Left kidney (tissue), 2 donors: Measurements from ENCODE around the gene KIF5A. TPM values are rescaled to one million over a fixed set of nuclear protein-coding genes. Genes with fewer than 3 reads are reported as not detected.

Experiments
- DNase-seq: peaks from one replicate; pipeline ENCODE4 v3.0.0-alpha.2; 2013
- polyA plus RNA-seq: library from polyadenylated mRNA; unstranded; fragments of 120-200 nt; gene quantifications from one replicate; pipeline ENCODE4 v1.2.1, GENCODE V29; 2013; ENCODE audit not compliant: insufficient read length

The KIF5A gene
- polyA plus RNA-seq, 1 donor: 0.42 TPM

DNA sequence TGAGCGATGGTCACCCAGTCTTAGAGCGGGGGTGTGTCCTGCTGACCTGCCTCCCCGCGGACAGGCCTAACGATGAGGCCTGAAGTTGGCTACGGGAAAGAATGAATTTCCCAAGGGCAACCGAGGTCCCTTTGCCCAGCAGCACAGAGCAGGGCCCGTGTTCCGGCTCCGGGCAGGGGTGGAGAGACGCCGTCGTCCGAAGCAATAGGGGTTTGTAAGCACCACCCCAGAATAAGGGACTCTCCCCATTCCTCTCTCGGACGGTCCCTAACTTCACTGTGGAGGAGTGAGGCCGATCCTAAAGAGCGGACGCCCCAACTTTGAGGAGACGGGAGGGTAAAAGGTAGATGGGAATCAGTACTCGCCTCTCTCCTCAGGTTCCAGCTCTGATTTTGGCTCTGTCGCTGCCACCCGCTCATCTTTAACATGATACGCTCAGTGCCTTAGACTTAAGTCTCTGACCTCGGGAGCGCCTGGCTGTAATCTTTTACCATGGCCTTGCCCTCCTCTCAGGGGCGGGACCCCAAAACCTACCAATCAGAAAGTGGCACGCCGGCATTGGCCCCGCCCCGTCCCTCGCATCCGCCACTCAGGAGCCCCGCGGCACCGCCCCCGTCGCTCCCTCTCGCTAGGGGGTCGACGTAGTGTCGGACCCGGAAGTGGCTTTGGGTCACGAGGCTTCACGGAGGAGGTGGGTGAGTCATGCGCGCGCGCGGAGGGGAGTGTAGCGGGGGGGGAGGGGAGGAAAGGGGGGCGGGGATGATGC, 29.6 kb upstream of the KIF5A start, which contains the start of gene DDIT3:
Gene DDIT3 (minus strand): TSS at position 462 of the 766 bp plus-strand sequence. CDS start 3,108 bp downstream, outside the sequence.
- DNase-seq: peak; percentile 98

DNA sequence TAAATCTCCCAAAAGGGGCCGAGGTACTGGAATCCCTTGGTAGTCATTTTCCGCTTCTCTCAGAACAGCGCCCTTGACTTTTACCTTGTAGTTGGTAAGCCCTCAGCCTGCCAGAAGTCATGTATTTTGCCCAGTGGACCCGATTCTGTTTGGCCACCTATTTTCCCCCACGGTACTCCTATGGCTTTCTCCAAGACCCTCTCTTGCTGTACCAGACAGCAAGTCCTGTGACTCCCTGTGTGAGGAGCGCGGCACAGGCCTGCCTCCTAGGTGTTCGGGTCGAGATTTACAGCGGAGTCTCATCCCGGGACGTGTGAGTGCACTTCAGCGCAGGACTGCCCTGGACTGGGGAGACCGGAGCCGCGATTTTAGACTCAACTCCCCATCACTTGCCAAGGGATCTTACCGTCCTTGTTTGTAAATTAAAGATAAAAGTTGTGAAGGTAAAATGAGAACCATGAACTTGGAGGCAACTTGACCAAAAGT, 28.3 kb upstream of the KIF5A start:
- peak; percentile 49 for DNase-seq

DNA sequence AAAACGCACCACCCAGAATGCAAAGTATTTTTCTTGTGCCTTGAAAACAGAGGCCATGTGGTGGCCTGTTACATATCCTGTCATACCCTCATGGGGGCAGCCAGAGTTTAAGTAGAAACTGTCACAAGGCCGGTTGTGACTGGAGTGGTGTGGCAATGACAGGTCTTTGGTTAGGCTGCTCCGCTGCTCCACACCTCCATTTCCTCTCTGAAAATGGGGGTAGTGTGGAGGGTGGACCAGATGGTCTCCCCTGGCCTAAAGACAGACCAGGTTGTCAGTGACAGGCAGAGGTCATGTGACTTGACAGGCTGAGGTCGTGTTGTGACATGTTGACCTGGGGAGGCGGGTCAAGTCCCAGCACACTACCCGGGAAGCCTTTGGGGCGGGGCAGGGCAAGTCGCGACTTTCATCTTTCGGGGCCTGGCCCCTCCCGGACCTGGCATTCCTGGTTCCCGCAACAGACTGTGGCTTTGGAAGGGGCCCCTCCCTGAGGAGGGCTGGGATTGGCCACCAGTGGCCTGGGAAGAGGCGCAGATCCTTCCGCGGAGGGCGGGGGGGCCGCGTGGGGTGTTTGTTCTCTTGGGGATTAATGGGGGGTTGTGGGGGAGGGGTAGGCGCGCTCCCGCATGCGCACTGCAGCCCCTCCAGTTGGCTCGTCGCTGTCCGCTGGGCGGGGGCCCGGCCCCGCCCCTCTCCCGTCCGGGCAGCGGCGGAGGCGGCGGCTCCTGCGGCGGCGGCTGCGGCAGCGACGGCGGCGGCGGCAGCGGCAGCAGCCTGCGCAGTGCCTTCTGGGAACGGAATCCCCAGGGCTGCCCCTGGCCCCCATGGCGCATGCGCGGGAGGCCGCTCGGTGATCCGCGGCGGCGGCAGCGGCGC, 27.6 kb upstream of the KIF5A start, which contains the start of gene MBD6:
Gene MBD6 (plus strand): TSS at position 814 of the 876 bp plus-strand sequence. CDS start 1,480 bp downstream, outside the sequence.
- DNase-seq: peak; percentile 90

DNA sequence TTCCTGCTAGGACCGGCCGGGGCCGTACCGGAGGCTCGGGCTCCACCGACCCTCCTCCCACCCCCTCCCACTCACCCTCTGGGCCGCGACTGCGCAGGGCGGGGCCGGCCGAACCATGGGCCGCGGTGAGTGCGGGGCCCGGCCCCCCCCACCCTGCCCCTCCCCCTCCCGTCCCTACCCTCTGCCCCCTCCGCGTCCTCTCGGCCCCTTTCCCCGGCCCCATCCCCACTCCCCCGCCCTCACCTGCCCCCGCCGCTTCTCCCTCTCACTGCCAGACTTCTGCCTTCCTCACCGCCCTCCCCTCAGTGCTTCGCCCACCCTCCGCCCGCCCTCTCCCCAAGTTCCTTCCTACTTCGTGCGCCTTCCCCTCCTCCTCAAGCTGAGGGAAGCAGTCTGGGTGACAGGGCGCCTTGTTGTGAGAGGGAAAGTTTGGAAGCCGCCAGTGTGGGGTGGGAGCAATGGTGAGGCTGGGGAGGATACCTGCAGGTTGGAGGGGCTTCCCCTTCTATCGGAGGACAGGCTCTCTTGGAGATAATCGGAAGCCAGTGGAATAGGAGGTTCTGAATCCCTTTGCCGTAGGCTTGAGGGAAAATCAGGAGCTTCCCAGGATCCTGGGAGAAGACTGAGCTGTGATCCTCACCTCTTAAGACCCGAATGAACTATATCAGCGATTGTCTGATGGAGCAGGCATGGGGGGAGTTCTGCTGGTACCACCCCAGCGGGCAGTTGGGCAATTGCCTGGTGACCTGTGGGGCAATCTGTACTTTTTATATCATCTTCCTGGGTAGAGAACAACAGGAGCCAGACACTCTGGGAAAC, 26.7 kb upstream of the KIF5A start:
- peak; percentile 72 for DNase-seq

DNA sequence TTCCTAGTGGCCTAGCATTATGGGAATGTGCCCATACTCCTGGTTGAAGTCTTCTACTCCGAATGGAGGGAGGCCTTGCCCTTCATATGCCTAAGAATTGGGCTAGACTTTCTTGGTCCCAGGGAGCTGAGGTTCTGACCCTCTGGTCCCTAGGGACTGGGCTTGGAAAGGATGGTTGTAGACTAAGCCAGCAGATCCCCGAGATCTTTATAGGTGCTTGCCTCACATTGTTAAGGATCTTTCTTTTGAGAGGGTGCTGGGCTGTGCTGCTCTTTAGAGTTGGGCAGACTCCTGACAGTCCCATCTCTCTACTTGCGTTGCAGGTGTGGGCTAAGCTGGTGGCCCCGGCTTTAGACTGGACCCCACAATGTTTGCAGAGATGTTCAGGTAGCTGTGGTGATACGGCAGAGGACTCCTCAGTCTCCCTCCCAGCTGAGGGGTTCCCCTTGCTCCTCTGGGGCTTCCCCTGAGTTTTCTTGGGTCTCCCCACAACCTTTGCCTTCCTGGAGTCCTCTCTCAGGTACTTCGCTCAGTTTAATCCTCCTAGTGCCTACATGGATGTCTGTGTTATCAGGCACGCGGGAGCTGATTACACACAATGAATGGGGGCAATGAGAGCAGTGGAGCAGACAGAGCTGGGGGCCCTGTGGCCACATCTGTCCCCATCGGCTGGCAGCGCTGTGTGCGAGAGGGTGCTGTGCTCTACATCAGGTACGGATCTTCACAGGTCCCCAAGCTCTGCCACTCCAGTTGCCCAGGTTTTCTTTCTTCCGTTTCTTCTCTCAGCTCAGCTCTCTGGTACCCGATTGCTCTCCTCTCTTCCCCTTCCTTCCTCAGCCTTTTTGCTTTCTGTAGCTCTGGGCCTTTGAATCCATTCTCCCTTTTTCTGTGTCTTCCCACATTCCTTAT, 25.9 kb upstream of the KIF5A start:
- DNase-seq: no peak

DNA sequence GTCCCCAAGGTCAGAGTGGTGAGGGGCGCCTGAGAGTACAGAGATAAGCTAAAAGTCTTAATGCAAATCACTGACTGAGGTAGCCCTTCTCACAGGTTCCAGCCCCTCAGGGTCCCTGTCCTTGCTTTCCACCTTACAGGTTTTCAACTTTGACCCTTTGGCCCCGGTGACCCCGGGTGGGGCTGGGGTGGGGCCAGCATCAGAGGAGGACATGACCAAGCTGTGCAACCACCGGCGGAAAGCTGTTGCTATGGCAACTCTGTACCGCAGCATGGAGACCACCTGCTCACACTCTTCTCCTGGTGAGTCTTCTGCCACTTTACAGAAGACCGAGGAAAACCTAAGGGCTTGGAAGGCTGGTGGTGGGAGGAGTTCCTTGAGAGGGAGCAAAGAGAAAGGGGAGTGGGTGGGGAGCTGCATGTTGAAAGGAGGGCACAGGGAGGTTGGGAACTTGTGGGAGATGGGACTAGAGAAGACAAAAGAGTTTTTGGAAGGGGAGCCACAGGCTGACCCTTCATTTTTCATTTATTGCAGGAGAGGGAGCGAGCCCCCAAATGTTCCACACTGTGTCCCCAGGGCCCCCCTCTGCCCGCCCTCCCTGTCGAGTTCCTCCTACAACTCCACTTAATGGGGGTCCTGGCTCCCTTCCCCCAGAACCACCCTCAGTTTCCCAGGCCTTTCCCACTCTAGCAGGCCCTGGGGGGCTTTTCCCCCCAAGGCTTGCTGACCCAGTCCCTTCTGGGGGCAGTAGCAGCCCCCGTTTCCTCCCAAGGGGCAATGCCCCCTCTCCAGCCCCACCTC, 24.8 kb upstream of the KIF5A start:
- no peak for DNase-seq

DNA sequence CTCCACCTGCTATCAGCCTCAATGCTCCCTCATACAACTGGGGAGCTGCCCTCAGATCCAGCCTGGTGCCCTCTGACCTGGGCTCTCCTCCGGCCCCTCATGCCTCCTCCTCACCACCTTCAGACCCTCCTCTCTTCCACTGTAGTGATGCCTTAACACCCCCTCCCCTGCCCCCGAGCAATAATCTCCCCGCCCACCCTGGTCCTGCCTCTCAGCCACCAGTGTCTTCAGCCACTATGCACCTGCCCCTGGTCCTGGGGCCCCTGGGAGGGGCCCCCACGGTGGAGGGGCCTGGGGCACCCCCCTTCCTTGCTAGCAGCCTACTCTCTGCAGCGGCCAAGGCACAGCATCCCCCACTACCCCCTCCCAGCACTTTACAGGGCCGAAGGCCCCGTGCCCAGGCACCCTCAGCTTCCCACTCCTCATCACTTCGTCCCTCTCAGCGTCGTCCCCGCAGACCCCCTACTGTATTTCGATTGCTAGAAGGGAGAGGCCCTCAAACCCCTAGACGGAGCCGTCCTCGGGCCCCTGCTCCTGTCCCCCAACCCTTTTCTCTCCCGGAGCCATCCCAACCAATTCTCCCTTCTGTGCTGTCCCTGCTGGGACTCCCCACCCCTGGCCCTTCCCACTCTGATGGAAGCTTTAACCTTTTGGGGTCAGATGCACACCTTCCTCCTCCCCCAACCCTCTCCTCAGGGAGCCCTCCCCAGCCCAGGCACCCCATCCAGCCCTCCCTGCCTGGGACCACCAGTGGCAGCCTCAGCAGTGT, 24.0 kb upstream of the KIF5A start:
- DNase-seq: no peak

DNA sequence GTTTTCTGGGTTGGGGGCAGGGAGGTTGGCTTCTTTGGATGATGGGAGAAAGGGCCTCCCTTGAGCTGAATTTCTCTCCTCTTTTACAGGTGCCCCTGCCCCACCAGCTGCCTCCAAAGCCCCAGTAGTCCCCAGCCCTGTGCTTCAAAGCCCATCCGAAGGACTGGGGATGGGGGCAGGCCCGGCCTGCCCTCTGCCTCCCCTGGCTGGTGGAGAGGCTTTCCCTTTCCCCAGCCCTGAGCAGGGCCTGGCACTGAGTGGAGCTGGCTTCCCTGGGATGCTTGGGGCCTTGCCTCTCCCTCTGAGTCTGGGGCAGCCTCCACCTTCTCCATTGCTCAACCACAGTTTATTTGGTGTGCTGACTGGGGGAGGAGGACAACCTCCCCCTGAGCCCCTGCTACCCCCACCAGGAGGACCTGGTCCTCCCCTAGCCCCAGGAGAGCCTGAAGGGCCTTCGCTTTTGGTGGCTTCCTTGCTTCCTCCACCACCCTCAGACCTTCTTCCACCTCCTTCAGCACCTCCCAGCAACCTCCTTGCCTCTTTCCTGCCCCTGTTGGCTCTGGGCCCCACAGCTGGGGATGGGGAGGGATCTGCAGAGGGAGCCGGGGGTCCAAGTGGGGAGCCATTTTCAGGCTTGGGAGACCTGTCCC, 23.2 kb upstream of the KIF5A start:
- DNase-seq: no peak

DNA sequence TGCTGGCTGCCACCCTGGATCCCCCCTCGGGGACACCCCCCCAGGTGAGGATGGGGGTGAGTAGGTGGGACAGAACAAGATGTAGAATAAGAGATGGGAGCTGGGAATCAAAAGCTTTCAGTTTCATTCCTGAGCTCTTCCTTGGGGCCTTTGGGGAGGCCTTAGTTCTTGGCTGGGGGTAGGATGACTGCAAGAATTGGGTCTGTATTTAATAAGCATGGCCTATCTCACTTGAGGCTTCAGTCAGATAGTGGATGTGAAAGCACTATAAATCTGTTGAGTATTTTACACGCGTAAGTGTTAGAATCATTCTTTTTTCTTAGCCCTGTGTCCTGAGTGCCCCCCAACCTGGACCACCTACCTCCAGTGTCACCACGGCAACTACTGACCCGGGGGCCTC, 22.7 kb upstream of the KIF5A start:
- DNase-seq: no peak

DNA sequence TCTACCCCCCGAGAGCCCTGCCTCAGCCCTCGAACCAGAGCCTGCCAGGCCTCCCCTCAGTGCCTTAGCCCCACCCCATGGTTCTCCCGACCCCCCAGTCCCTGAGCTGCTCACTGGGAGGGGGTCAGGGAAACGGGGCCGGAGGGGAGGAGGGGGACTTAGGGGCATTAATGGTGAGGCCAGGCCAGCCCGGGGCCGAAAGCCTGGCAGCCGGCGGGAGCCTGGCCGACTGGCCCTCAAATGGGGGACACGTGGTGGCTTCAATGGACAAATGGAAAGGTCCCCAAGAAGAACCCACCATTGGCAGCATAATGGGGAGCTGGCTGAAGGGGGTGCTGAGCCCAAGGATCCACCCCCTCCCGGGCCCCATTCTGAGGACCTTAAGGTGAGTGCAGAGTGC, 21.7 kb upstream of the KIF5A start:
- no peak for DNase-seq

DNA sequence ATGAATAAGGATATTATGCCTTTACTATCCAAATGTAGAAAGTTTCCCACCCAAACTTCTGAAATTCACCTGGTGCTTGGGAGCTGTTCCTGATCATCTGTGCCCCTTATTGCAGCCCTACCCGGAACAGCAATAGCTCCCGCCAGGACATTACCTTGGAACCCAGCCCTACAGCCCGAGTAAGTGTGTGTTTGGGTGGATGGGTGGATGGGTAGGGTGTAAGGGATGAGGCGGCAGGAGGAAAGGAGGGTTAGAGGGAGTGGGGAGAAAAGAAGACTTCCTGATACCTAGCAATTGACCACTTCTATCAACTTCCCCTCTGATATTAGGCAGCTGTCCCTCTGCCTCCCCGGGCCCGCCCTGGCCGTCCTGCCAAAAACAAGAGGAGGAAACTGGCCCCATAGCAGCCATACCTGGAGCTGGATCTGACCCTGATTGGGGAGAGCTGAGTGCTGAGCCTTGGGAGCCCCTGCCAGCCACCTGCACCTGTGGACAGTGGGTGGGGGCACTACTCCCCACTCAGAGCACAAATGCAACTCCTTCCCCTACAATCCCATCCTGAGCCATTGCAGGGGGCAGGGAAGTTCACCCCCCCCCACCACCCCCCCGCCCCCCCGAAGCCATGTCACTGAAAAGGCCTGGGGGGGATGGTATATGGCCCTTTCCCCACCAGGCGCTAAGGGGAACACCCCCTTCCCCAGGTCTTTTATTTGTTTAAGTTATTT, 20.9 kb upstream of the KIF5A start:
- no peak for DNase-seq

DNA sequence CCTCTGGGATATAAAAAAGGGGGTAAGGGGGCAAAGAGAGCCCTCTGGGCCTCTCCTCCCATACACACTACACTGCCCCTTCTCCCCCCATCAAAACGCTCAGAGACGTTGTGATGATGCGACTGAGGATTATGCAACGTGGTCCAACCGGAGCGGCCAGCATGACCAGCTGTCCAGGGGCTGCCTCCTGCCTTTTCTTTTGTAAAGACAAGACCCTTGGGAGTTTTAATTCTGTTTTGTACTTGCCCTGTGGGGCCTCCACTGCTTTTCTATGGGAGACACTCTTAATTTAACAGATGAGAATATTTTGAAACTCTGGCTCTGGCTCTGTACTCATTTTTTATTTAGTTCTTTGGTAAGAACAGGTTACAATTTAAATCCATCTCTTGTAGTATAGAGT, 20.0 kb upstream of the KIF5A start:
- DNase-seq: no peak

DNA sequence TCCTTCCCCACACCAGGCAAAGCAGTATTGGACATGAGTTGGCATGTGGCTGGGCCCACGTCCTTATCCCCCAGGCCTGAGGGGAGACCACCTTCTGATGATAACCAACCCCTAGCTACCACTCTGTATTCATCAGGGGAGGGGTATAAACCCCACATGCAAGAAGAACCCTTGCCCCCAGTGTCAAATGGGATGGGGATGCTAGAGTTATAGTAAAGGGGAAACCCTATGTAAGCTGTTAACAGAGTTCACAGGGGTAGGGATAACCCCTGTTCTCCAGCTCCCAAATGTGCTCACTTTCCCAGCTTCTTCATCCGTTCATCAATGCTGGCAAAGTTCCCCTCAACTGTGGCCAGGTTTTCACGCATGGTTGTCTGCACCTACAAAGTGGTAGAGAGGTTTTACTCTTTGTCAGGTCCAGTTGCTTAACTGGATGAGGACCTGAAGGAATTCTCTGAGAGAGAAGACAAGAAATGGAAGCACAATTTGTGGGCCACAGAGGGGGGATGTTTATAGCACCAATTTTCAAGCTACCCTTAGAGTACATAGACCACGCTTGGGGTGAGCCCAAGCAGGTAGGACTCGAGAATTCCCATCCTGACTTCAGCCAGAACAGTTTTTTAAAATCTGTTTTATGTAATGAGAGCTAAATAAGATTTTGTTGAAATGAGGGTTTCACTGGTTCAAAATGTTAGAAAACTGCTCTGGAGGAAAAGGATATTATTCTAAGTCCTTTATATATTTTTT, 19.3 kb upstream of the KIF5A start:
- DNase-seq: no peak

DNA sequence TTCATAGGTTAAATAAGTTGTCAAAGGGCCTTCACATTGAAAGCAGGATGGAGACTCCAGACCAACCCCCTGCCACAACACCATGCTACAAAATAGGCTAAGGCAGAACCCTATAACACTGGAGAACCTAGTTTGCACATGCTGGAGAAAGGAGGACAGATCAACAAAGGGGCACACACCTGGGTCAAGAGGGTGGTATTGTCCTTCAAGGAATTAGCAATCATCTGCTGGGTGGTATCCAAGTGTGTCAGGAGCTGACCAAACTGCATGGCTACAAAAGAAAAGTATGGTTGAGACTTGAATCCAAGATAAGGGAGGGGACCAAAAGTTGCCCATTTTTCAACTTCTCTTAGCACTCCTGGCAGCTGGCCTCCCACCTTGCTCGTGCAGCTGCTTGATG, 18.0 kb upstream of the KIF5A start:
- no peak for DNase-seq

DNA sequence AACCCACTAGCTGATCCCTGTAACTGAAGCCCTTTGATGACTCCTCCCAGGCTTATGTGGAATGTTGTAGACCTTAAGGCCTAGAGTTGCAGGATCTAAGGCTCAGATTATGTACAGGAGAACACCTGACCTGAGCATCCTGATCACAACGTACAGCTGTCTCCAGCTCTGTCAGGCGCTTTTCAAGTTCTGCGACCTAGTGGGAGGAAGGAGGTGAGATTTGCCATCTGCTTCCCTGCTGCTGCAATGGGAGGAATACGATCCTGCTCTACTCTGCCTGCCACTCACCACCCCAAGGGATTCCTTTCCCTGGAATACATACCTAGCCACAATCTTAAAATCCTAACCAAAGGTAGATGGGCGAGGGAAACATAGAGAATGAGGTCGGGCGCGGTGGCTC, 16.7 kb upstream of the KIF5A start:
- DNase-seq: no peak

DNA sequence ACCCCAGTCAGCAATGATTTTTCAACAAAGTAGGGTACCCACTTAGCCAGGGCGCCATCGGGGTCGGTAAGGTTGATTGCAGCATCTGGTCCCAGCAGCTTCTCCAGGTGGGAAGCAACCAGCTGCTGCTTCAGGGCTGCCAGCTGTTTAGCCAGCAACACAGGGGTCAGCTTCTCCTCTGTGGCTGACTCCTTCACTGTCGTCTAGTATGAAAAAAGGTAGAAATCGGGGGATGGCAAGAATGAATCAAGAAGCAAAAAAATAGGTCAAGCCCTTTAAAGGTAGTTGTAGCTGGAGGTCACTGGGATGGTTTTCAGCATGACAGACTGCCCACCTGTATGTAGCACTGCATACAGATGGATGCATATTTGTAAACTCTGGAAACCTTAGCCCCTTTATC, 15.6 kb upstream of the KIF5A start:
- no peak for DNase-seq

DNA sequence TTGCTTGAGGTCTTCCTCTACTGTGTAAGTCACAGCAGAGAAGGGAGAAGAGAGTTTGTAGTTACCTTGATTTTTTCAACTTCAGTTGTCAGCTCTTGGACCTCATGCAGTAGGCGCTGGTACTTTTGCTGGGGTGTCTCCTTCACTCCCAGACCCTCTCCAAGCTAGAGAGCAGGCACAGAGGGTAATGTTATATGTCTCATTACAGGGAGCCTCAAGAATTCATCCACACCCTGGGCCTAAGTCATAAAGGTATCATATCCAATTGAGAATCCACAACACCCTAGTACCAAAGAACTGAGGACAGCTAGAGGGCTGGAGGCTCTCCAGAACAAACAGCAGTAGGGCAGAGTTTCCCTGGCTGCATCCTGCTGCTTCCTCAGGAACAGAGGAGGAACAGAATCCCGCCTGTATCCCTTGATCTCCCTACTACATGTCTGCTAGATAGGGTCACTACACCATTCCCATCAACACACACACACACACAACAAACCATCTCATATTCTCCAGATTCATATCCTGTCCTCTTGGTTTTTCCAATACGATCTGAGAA, 14.8 kb upstream of the KIF5A start:
- DNase-seq: no peak
